HG02970 (cell line): ENCODE data around the gene KIF18B.

Experiments
- ATAC-seq: cut with Tn5 transposase; IDR thresholded peaks from one replicate; pipeline ENCODE4 v1.9.1; 2021; ENCODE audit warnings: mild to moderate bottlenecking, moderate library complexity, moderate number of reproducible peaks; ENCODE audit not compliant: unreplicated experiment, low FRiP score

KIF18B gene

DNA sequence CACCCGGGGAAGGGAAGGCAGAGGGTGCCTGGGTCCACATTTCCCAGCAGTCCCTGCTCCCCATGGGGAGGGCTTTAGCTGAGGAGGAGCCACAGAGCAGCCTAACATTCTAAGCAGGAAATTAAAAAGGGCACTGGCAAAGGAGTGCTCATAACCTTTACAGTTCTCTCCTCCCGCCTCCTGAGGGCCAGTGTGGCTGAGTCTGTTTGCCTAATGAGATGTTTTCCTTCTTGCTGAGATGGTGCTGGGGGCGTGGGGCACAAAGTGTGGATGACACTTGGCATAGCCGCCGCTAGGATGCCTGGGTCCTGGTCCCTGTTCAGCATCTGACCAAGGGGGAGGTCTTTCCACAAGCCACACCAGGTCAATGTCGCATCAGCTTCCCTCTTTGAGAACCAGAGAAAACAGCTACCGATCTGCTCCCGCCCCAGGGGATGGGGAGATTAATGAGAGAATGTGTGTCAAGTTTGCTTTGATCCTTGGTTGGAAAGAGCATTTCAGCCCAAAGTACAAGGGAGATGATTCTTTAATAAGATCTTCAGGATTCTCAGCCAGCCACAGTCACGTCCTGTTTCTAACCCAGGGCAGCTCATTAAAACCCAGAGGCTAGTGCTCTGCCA is 5.8 kb downstream of the KIF18B start:
- no peak for ATAC-seq

DNA sequence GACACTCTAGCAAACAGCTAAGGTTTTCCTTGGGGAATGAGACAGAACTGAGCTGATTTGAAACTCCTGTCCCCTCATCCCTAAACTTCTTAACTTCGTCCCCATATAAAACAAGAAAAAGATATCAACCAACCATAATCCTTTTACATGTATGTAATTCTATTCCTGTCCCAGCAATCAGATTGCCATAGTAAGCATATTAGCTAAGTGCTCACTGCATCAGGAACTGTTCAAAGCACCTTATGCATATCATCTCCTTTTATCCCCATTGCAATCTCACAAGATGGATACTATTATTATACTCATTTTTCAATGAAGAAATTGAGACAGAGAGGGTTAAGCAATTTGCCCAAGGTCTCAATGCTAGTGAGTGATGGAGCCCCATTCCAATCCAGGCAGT is 6.8 kb downstream of the KIF18B start:
- no peak for ATAC-seq

DNA sequence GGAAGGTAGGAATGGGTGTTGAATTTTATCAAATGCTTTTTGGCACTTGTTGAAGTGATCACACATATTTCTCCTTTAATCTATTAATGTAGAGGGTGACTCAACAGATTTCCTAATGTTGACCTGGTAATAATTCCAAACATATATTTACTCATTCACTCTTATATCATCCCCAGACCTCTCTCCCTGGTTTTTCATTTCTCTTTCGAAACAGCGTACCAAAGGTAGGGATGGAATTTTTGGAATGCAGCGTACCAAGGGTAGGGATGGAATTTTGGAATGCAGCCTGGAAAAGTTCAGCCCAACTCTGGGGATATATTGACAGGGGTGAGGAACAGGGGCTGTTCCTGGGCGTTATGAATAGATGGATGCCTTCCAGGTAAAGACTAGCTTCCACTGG is 7.3 kb downstream of the KIF18B start:
- ATAC-seq: no peak

DNA sequence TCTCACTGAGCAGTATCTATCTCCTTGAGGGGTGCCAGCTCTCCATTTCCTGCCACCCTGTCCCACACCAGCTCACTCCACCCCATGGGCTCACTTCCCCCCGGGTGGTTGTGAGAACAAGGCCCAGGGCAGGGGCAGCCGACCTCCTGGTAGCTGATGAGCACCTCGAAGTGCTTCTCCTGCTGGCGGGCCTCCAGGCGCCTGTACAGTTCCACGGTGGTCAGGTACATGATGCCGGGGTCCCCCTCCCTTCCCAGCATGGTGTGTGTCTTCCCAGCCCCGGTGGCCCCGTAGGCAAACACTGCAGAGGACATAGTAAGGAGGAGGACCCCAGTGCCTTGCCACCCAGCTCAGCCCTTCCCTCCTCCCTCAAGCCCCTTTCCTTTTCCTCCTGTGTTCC is 12.5 kb downstream of the KIF18B start:
- ATAC-seq: no peak

DNA sequence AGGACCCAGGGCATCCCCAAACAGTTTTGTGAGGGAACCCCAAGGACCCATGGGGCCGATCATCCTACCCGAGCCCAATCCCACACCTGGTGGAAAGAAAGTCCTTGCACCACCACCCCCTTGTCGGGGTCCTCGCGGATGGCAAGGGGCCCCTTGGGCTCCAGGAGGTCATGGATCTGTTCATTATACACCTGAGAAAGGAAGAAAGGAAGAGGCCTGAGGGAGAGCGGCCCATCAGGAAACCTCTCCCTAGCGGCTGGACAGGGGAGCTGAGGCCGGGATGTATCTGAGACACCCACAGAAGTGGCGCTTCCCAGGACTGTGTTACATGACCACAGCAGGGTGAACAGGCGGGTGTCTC is 12.8 kb downstream of the KIF18B start:
- ATAC-seq: no peak

DNA sequence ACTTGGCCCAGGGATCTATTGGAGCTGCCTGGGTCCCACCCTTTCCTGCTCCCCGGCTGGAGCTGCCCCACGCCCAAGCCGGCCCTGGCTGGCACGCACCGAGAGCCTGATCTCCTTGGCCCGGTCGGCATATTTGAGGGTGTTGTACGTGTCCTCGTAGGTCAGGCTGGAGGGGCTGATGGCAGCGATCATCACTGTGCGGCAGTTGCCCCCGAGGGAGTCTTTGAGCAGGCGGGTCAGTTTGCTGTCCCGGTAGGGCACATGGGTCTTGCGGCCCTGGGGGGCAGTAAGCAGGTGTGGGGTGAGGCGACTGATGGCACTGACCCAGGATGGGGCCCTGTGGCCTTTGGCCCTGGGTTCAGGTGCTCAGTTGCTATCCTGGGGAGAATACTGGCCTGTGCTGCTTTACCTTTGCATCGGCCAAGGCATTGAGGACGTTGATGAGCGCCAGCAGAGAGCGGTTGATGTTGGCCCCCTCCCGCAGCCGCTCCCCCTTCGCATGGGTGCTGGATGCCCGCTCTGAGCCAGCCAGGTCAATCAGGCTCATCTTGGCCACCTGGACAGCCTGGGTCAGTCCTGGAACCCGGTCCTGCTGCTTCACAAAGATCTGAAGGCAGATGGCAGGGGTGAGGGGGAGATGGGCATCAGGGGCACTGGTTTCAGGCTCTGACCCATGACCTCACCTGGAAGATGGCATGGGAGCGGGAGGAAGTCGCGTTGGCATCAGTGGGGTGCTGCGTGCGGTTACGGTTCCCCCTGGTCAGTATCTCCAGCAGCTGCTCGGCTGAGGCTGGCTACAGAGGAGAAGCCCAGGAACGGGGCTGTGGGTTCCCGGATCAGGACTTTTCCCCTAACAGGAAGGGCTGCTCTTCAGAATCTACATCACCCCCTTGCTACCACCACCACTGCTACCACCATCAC is 13.5 kb downstream of the KIF18B start:
- no peak for ATAC-seq

DNA sequence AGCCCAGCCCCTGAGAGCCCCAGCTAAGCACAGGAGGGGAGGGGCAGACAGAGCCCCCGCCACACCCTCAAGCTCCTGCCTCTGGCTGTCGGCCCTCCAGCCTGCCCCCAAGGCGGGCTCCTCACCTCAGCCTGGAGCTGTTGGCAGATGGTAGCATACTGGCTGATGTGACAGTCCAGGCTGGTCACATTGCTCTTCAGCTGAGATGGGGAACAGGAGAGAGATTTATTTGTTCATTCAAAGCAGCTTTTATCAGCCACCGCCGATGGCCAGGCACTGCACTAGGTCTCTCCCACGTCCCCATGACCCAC is 14.8 kb downstream of the KIF18B start:
- ATAC-seq: no peak

DNA sequence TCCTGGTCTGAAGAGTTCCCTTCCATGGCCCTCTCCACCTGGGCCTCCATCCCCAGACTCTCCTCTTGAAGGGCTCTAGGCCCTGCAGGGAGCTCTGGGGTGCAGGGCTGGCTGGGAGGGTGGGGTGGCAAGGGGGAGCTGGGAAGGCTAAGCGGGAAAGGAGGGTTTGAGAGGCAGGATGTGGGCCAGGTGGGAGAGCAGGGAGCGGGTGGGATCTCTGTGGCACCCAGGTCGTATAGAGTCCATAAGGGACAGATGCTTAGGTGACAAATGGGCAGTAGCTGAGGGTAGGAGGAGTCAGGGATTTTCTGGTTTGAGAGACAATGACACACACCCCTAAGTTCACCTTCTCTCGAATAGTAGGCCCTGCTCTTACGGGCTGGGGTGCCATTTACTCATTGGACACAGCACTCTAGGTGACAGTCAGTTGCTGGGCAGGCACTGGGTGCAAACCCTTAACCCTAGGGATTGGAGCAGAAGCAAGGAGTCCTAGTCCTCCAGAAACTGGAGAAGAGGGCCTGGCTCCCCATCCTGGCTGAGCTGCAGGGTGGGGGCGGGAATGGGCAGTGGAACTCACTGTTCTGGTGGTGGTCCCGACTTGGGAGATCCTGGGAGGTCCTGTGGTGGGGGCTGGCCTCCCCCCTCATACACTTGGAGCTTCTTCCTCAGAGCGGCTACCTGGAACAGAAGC is 15.3 kb downstream of the KIF18B start:
- no peak for ATAC-seq

DNA sequence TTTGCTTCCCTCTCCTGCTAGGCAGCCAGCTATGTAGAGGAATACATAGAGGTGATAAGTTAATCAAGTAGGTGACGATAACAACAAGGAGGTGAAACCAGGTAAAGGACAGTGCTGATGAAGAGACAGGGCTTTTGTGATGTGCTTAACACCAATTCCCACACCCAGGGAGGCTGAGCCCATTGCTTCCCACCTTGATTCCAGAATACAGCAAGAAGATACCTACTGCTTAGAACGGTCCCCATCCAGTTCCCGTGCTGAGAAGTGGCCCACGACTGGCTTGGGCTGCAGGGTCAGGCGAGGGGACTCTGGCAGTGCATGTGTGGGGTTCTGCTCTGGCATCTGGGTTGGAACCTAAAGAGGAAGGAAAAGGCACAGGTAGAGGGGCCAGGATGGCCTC is 16.2 kb downstream of the KIF18B start:
- ATAC-seq: no peak

DNA sequence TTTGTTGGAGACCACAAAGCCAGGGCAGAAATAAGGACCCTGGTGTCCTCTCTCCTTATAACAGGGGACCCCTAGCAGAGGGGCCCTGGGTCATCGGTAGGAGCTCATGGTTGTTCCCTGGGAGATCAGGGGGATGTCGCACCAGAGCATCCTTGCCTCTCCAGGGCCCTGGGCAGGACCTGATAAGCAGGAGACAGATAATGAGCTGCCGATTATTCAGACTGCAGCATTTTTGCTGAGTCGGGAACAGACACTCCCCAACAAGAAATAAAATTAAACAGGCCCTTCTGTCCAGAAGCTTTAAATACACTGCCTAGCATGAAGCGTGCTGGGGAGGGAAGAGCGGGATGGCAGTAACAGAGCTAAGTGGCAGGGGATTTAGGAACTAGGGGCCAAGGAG is 16.9 kb downstream of the KIF18B start:
- ATAC-seq: no peak

DNA sequence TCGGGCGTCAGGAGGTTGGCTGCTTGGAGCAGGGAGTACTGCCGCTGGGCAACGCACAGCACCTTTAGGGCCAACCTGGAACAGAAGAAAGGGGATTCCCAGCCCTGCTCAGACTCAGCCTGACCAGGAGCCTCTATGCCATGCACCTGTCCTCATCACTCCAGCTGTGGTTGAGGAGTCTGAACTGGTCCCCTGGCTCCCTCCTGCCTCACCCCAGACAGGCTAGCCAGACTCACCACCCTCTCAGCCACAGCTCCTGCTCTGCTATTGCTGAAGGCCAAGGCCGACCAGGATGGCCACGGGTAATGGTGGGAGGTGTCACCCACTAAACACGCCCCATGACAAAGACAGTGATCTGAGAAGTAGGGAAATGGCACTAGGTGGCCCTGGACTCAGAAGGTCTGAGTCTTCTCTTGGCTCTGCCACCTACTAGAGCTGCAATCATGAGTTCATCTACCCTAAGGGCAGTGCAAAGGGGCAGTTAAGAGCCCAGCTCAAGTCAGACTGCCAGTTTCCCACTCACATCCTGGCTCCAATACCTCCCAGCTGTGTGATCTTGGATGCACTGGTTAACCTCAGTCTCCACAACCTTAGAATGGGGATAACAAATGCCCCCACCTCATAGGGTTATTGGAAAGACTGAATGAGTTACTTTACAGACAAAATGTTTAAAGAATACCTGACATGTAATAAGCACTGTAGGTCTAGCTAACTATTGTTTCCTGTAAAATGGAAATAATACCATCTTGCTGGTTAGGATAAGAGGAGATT is 18.4 kb downstream of the KIF18B start:
- no peak for ATAC-seq

DNA sequence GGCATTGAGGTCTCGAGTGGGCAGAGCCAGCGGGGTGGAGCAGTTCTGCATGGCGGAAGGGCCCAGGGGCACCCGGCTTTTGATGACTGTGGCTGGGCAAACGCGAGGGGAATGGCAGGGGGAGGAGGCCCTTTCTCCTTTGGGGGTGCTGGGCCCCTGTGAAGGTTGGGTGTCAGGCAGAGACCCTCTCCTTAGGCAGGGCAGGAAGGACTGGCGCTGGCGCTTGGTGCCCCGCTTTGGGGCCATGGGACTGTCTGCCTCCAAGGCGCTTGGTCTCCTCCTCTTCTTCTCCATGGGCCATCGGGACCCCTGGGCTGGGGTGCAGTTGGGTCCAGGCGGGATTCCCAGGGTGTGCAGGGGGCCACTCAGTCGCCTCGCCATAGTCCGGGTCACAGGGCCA is 19.4 kb downstream of the KIF18B start:
- ATAC-seq: no peak

DNA sequence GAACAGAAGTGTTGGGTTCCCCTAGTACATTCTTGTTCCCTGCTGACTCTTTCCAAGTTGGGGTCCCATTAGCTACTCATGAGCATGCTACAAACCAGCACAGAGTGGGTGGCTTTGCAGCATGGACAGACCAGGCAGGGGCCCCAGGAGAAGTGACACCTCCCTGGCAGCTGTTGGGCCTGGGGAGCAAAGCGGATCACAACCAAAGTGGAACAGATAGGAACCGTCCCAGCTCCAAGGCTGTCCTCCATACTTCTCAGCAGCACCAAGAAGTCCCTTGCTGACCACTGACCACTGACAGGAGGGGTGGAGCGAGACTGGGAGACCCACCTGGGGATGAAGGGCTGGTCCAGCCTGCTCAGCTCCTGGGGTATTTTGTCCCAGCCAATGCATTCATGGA is 19.9 kb downstream of the KIF18B start:
- no peak for ATAC-seq

DNA sequence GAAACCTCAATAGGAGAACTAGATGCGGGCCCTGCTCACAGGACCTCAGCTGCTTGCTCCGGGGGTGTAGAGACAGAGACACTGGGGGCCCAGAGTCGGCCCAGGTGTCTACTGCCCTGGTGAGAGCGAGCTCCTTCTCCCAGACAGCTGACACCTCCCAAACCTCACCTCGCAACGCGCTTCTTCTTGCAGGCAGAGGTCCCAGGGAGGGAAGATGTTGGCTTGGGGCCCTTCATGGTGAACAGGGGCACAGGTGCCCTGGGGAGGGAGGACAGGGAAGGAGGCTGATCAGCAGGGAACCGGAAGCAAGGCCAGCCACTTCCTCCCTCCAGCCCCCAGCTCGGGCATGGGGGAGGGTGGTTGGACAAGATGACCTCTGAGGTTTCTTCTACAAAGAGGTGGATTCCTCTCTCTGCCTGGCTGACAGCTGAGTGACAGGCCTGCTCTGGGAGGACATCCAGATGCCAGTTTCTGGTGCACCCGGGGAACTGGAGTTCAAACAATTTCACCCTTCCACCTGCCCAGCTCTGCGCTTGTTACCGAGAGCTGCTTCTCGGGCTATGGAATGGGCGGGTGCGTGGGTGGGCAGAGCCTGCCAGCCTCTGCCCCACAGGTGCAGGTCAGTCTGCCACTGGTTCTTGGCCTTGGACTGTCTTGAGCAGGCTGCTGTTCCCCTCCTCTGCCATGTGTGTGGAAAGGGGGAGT is 20.6 kb downstream of the KIF18B start:
- no peak for ATAC-seq

DNA sequence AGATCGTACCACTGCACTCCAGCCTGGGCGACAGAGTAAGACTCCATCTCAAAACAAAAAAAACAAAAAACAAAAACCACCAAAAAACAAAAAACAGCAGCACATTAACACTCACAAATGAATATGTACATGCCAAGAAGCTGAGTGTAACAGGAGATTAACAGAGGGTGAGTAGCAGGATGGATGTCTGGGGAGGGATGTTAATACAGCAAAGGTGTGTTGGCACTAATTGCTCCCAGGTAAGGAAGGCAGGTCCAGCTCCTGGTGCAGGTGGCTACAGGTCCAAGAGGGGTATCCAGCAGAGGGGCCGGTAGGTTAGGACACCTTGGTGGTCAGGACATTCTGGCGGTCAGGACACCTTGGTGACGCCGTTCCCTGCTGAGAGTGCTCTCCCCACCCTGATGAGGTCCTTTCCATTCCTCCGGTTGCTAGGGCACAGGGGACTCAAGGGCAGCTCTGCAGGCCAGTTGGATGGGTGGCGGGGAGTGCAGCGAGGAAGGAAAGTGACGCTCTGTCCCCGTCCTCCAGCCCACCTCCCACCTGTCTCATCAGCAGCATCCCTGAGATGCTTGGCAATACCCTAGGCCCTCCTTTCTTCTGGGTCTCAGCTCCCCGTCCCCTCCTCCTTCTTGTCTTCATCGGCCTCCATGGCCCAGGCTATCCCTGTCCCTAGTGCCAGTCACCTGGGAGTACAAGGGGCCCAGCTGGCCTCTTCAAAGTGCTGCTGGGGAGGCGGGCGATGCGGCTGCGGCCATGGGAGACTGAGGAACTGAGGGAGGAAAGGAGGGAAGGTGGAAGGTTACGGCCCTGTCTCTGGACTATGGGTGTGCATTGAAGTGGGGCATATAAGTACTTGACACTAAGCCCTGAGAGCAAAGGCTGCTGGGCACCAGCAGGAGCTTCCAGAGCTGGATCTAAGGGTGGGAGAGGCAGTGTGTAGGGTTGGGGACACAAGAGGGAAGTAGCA is 21.6 kb downstream of the KIF18B start:
- no peak for ATAC-seq

DNA sequence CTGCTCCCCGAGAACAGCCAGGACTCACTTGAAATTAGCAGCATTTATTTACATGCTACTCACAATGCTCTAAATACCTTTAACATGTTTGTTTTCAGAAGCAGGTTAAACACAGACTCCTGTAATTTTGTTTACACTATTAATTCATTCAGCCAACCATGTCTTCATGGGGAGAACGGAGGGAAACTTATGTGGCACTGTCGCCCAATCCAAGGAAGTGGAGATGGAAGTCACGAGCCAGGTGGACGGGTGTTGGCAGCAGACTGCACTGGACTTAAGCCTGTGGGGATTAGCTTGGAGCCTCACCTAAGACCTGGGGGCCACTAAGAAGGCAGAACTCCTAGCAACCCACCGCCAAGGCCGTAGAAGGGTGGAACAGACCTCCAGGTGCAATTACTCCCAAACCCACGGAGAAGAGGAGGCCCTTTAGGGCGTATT is 23.4 kb downstream of the KIF18B start:
- ATAC-seq: no peak

DNA sequence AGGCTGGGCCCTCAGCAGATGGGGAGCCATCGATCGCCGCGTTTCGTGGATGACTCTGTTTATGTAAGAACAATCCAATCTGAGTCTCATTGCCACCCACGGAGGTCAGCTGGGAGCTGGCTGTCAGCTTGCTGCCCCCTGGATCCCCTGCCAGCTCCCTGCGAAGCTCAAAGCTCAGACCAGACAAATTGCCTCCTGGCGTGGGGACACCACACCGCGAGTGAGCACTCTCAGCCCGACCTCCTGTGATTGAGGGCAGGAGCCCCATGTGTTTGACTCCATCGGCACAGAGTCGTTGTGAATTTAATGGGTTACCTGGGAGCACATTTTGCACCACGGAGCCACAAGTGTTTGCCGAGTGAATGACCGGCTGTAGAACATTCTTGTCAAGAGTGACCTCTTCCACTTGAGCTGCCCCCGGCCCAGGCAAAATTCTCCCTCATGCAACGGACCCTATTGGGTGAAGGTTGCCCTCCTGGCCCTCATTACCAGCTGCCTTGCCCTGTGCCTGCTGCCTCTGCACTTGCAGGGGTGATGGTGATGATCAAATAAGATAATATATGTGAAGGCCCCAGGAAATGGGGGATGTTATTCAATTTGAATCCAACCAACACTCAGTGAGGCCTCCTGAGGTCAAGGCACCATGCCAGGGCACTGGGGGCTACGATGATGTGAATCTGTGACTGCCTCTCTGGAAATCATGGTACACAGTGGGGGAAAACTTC is 24.7 kb downstream of the KIF18B start:
- no peak for ATAC-seq

DNA sequence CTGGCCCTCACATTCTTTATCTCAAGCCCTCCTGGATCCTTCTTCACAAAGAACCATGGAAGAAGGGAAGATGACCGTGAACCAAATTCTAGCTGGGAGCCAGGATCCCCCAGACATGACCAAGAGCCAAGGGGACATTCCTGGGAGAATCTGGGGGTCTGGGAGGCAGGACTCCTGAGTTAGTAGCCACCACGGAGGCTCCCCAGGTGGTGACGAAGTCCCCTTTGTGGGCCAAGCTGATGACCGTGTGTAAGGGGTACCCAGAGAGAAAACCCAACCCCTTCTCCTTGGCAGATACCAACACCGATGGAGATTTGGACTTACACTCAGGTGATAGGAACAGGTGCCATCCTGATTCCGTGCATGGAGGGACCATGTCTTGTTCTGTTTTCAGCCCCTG is 25.4 kb downstream of the KIF18B start:
- ATAC-seq: no peak
